ENCODE data around the gene AGTRAP.

- no peak for TF ChIP-seq EZH2 (IDR thresholded peaks at IDR 0.05; ENCODE audit: low read length, missing control alignments)
- TF ChIP-seq, protein P1, sequence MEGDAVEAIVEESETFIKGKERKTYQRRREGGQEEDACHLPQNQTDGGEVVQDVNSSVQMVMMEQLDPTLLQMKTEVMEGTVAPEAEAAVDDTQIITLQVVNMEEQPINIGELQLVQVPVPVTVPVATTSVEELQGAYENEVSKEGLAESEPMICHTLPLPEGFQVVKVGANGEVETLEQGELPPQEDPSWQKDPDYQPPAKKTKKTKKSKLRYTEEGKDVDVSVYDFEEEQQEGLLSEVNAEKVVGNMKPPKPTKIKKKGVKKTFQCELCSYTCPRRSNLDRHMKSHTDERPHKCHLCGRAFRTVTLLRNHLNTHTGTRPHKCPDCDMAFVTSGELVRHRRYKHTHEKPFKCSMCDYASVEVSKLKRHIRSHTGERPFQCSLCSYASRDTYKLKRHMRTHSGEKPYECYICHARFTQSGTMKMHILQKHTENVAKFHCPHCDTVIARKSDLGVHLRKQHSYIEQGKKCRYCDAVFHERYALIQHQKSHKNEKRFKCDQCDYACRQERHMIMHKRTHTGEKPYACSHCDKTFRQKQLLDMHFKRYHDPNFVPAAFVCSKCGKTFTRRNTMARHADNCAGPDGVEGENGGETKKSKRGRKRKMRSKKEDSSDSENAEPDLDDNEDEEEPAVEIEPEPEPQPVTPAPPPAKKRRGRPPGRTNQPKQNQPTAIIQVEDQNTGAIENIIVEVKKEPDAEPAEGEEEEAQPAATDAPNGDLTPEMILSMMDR (conservative IDR thresholded peaks at IDR 0.05 in 1 of 2, IDR thresholded peaks at IDR 0.05 in 1 of 2; ENCODE audit: low read depth in 1 of 2, low read length in 2 of 2) = no peak
Measured at GRCh38 chr1:11794446-11795237, 58.7 kb downstream of the AGTRAP start.

Measured in fibroblast of lung (primary cell).